Raji (cell line): ENCODE results near the gene LPP.

Source experiments
- POLR2A ChIP-seq: IDR thresholded peaks from 2 replicates; pipeline ENCODE4 v1.6.1; 2011; ENCODE audit warnings: low read depth, low read length, control low read depth; ENCODE audit not compliant: insufficient read depth

LPP gene

DNA sequence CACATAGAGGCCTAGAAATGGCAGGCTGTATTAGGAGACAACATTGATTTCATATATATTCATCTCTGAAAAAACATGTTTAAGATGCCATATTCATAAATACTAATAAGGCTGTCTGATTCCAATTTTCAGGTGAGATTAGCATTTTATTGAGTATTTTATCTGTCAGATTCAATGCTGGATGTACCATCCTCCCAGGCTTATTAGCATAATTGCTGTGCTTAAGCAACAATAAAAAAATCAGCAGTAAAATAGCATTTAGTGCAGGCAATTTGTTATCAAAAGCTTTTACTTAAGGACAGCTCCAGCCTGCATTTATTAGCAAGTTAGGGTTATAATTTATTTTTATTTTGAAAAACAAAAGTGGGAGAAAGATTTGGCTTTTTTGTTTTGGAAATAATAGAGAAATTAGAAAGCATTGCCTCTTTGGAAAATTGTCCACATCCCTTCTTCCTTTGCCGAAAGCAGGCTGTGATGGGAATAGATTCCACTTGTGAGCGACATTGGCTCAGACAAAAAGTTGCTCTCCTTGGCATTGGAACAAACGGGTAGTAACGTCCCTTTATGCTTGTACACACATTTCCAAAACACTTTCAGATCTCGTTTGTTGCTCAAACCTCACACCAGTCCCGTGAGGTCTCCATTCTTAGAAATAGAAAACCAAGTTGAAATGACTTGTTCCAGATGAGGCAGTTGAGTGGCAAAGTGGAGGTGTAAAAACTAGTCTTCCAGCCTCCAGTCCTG, 134.0 kb downstream of the LPP start:
- TF ChIP-seq POLR2A, result no peak

DNA sequence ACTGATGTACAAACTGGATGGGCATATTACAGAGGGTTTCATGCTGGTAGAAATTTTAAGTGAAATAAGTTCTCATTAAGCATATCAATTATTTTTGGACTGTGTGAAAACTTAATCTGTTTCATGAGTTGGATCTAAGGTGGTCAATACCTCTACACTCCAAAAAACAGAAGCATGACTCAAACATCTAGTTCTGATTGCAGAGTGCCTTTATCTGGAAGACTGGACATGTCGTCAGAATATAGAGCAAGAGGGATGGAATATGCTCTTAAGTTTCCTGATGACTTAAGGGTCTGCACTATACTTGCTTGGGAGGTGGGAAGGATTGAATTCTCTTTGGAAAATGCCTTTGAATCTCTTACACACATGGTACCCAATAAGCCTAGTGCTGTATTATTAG, 138.3 kb downstream of the LPP start:
- TF ChIP-seq POLR2A, result no peak

DNA sequence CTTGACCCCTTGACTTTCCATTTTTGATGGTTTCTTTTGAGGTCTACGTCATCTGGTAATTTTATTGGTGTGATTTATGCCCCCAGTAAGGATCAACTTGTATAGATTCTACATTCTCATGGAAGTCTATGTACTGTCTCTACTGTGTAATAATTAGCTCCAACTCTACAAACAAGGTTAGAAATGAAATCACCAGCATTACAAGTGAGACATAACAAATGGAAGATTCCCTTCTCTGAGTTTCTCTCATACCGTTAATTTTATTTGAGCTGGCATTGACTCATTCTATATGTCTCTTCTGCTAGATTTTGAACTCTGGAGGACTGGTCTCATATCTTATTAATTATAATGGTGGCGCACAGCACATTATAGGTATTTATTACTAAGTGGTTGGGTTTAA, 138.9 kb downstream of the LPP start:
- no peak for TF ChIP-seq POLR2A

DNA sequence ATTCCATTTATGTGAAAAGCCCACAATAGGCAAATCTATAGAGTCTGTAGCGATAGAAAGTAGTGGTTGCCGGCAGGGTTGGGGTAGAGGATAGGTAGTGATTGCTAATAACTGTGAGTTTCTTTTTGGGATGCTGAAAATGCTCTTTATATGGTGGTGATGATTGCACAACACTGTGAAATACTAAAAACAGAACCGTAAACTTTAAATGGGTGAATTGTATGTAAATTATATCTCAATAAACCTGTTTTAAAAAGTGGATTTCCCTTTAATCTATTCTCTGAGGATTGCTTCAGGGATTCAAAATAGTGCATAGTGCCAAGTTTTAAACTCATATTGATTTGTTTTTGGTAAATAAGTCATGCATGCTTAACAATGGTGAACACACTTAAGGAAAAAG, 140.2 kb downstream of the LPP start:
- TF ChIP-seq POLR2A, result no peak

DNA sequence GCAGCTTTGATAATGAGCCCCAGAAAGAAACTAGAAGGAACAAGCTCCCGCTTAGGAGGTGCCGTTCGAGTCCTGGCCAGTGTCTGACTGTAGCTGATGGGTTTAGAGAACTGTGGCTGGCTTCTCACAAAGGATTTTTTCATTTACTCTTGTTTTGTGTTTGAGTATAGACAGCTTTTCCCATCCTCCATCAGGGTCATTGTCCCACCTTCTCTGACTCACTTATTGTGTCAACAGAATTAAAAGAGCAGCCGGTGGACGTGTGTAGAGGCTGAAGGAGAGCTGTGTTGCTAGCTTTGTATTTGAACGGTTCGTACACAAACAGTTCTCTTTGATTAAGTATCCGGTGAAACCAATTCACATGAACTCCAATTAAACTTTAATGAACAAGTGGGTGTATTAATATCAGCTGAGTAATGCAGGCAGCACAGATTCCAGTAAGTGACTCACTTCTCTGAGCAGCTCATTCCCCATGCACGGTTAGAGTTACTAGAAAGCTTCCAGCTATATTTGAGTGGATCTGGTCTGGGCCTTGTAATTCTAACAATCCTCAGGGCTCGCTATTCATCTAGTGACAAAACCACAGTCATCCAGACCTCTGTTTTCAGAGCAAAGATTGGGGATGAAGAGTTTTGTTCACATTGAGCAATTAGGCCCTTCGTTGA, 141.0 kb downstream of the LPP start:
- no peak for TF ChIP-seq POLR2A

DNA sequence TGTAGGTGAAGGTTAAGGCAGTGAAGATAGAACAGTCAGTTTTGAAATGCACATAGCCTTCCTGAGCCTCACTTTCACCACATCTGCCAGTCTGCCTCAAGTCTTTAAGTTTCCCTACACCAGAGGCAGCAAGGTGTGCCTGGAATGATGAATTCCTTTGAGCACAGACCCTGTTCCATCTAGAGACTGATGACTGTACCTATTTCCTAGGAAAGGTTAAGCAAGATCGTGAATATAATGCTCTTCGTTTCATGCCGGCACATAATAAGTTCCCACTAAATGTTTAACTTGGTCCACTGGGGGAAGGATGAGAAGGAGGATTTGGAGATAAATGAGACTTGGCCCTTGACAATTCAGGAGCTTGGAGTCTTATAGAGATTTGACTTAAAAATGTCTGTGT, 141.9 kb downstream of the LPP start:
- no peak for TF ChIP-seq POLR2A

DNA sequence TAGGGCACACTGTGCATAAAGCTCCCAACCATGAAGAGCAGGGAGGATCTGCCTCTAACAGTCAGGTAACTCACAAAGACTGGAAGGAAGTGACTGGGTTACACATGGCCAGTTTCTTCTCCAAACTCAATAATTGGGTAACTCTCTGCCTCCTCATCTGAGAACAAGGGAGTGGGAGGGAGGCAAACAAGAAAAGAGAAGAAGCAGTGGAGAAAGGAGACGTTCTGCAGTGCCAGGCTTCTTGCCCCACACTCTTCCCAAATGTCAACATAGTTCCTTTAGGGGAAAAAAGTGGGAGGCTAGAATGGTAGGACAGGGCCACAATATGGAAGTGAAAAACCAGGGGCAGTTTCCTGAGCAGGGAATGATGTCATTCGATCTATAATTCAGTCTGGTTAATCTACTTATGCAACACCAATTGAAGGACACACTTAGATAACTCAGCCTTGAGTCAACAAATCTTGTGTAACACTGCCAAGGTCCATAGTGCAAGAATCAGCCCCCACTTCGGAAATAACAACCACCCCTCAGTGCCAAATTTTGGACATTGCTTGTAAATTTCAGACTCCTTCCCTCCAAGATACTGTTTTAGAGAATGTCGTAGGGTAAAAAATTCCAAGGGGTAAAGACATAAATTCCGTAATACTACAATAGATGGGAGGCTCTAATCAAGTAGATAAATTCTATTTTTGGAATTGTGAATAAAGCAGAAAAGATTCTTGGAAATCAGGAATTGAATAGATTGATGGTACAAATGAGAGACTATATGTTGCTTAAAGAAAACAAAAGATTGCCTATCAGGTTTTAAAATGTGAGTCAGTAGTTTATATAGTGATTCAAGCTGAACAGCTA, 143.0 kb downstream of the LPP start:
- no peak for TF ChIP-seq POLR2A

DNA sequence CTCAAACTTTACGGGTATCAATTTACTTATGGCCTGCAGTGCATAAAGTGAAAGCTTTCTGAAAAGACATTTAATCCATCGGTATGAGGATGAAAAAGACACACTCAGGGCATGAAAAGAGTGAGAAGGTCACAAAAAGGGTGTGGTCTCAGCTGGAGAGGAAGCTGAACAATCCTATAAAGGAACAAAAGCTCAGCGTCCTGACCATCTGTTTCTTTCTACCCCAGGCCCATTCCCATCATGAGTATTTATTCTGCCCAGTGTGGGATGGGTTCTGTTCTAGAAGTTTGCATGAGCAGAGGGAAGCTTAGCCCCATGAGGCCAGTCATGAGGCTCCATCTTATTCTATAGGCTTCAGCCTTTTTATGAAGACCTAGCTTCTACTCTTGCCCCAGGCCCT, 144.6 kb downstream of the LPP start:
- TF ChIP-seq POLR2A, result no peak

DNA sequence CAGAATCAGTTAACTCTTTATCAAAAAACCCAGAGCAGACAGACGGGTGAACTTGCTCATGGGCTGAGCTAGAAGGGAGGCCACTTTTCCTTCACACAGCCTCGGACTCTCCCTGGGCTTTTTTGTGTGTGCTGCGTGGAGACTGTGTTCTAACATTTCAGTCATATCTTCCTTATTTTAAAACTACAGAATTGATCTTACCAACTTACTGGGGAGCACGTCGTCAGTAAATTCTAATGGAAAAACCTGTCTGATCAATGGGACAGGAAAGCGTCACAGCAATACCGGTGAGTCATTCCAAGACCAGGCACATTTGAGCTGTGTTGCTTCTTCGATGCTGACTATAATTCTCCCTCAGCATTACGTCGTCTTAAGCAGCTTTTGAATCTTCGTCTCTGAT, 145.1 kb downstream of the LPP start:
- no peak for TF ChIP-seq POLR2A

DNA sequence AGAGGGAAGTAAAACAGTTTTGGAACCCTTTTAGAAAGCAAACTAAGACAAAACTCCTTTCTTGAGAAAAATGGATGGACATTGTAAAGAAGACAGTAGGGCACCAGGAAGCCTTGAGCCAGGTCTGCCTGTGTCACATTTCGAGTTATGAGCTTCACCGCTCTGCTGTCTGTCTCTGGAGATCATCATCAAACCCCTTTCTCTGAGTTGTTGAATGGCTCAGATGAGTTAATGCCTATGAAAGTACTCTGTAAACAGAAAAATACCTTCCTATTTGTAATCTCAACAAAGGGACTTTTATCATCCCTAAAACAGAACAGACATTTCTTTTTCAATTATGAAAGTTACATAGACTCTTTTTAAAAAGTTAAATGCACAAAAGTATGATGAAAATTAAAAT, 145.8 kb downstream of the LPP start:
- no peak for TF ChIP-seq POLR2A

DNA sequence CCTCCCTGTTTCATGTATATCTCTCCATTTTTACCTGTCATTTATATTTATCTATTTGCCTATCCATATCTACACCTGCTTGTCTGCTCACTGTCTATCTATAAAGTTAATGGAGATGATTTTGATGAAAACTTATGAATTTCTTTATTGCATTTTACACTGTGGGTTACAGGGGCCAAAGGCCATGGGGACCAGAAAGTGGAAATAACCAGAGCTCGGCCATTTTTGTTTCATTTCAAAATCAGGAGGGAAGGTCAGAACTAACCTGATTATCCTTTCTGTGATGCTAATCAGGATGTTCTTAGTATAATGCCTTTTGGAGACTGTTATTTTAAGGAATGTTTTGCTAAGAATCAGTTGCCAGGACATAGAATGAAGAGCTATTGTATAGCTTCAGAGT, 147.2 kb downstream of the LPP start:
- no peak for TF ChIP-seq POLR2A

DNA sequence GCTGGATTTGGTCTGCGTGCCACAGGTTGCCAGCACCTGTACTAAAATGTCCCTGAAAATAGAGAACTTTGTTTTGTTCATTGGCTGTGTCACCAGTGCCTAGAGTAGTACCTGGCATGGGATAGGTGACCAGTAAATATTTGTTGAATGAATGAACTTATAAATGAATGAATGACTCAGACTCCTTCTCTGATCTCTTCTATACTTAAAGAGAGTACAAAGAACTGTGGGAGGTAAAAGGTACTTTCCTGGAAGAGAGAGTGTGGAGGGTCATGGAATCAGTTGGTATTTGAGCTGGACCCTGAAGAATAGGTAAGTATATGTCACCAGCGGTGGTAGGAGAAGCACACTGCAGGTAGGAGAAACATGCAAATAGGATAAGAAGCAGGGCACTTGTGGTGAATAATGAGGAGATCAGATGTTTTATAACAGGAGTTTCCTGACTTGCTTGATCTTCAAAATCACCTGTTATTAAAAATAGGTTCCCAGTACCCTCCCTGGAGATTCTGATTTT, 149.4 kb downstream of the LPP start:
- no peak for TF ChIP-seq POLR2A

DNA sequence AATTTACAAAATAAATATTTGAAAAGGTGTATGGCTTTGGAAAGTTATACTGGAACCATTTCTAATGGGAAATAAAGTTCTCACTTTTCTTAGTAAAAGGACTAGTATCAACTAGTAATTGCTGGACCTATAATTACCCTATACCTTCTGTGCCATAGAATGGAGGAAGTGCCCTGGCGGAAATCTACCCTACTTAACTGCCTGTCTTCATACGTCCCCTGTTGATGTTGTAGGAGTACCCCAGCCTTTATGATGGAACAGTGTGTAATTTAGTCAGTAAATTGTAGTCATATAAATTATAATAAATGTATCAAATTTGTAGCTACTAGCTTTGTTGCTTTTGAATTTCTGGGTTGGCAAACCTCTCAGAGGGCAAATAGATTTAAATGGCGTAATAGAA, 149.9 kb downstream of the LPP start:
- no peak for TF ChIP-seq POLR2A

DNA sequence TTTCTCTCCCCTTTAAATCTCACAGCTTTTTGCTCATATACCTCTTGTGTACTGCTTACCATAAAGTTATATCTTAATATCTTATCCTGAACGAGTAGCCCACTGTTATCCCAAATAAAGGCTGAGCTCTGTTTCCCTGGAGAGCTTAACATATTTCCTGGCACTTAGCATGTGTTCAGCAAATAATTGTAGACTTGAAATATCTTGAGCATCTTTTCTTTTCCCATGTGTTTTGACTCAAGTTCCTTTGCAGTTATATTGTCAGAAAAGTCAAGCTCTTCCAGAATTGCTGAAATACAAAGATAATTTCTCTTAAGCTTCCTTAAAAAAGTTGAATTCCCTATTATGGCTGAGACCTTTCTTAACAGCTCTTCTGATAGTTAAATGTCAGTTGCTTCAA, 150.5 kb downstream of the LPP start:
- no peak for TF ChIP-seq POLR2A

DNA sequence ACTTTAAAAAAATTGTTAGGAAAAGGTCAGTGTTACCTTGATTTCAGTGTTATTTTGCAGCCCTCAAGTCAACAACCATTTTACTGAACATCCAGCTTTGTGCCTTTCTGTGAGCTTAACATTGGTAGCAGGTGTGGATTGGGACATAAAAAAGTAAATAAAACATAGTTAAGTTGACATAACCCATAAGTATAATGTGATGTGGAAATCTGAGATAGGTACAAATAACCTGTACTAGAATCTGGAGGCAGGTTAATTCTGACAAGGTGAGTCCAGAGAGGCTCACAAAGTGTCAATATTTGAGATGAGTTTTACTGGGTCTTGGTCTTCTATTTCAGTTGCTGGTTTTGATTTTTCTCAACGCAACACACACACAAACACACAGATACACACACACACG, 151.3 kb downstream of the LPP start:
- no peak for TF ChIP-seq POLR2A
